HCT116 (cell line): ENCODE measurements around the gene NDUFB10. TPM values are rescaled to one million over a fixed set of nuclear protein-coding genes. Genes with fewer than 3 reads are reported as not detected.

Experiments
- ATAC-seq: fragments of 200-7000 bp; cut with Tn5 transposase; 2 replicates; pipeline ENCODE4 v1.9.1; 2020; ENCODE audit warnings: mild to moderate bottlenecking, moderate library complexity
- BruUV-seq: library from RNA; stranded (reverse); fragments of 400-500 nt; replicated peaks from 2 replicates; lab custom pipeline; 2021; lab: Mats Ljungman, UMichigan
- CTCF ChIA-PET: fragments of 300-600 bp; sonication (Branson Sonifier 250); formaldehyde crosslinking; loops from one replicate; lab custom pipeline; 2021; ENCODE audit warnings: antibody characterized with exemption; lab: Charles Lee
- POLR2A ChIA-PET: fragments of 300-600, 350-600 bp; sonication (Branson Sonifier 250); formaldehyde crosslinking; loops from one replicate; lab custom pipeline; 2021; ENCODE audit warnings: antibody characterized with exemption; lab: Charles Lee
- RAD21 ChIA-PET, 2 experiments: fragments of 300-600 bp; sonication (Branson Sonifier 250); formaldehyde crosslinking; loops; one replicate each; lab custom pipeline; 2023; ENCODE audit warnings: low total read pairs in 2 of 2; ENCODE audit not compliant: uncharacterized antibody in 2 of 2, unreplicated experiment in 2 of 2, low non-redundant PET in 1 of 2; lab: Charles Lee
- DNase-seq: peaks from one replicate; pipeline ENCODE4 v3.0.0-alpha.2; 2010; ENCODE audit warnings: low read depth, low spot score
- H2AFZ ChIP-seq: fragments of 200-600 bp; shearing (Covaris generic), sonication (generic); 2 replicates; pipeline ENCODE4 v1.6.1; 2017; ENCODE audit warnings: low read depth, mixed run types, mixed read lengths, antibody characterized with exemption, low read length; ENCODE audit not compliant: poor library complexity, severe bottlenecking
- H3K27ac ChIP-seq: 2 replicates; pipeline ENCODE4 v1.5.1; 2012; ENCODE audit warnings: low read depth, low read length
- H3K27me3 ChIP-seq: fragments of 200-600 bp; sonication (generic); 2 replicates; pipeline ENCODE4 v1.6.1; 2016; ENCODE audit warnings: mixed run types, low read length, mixed read lengths; ENCODE audit not compliant: insufficient read depth
- H3K36me3 ChIP-seq, 2 experiments: fragments of 200-500 bp in 1 of 2; fragments of 200-600 bp in 1 of 2; sonication (Bioruptor generic) in 1 of 2; sonication (generic) in 1 of 2; 2 replicates each; pipeline versions ENCODE4 v1.5.1 to v1.6.1; 2014 to 2016; ENCODE audit warnings: low read length in 2 of 2, inconsistent platforms in 1 of 2, mixed read lengths in 1 of 2, mixed run types in 1 of 2; ENCODE audit not compliant: insufficient read depth in 2 of 2, control insufficient read depth in 1 of 2
- H3K4me1 ChIP-seq, 2 experiments: fragments of 200-600 bp in 1 of 2; sonication (generic) in 1 of 2; 2 replicates each; pipeline versions ENCODE4 v1.5.1 to v1.6.1; 2012 to 2017; ENCODE audit warnings: low read length in 2 of 2, inconsistent platforms in 1 of 2, mild to moderate bottlenecking in 1 of 2, mixed read lengths in 1 of 2, mixed run types in 1 of 2, moderate library complexity in 1 of 2; ENCODE audit not compliant: insufficient read depth in 2 of 2, control insufficient read depth in 1 of 2
- H3K4me2 ChIP-seq: fragments of 200-600 bp; sonication (generic); 2 replicates; pipeline ENCODE4 v1.6.1; 2017; ENCODE audit warnings: mixed run types, low read length, mixed read lengths
- H3K4me3 ChIP-seq, 2 experiments: fragments of 200-600 bp in 1 of 2; sonication (generic) in 1 of 2; replicated peaks in 1 of 2; 2 replicates each; pipeline ENCODE4 v1.5.1; 2011 to 2016; ENCODE audit warnings: low read length in 2 of 2, control low read depth in 1 of 2, low read depth in 1 of 2, mild to moderate bottlenecking in 1 of 2, mixed read lengths in 1 of 2, mixed run types in 1 of 2
- H3K79me2 ChIP-seq: fragments of 200-600 bp; sonication (generic); 2 replicates; pipeline ENCODE4 v1.6.1; 2017; ENCODE audit warnings: mild to moderate bottlenecking, mixed run types, low read length, moderate library complexity, mixed read lengths; ENCODE audit not compliant: insufficient read depth
- H3K9ac ChIP-seq: fragments of 200-600 bp; sonication (generic); 2 replicates; pipeline ENCODE4 v1.6.1; 2016; ENCODE audit warnings: low read length, mixed read lengths
- H3K9me2 ChIP-seq: fragments of 200-600 bp; sonication (generic), shearing (Covaris generic); 2 replicates; pipeline ENCODE4 v1.6.1; 2017; ENCODE audit warnings: mixed run types, mild to moderate bottlenecking, moderate library complexity; ENCODE audit not compliant: insufficient read depth
- H3K9me3 ChIP-seq, 2 experiments: fragments of 200-500 bp in 1 of 2; fragments of 200-600 bp in 1 of 2; sonication (Bioruptor generic) in 1 of 2; sonication (generic) in 1 of 2; 2 replicates each; pipeline ENCODE4 v1.6.1; 2014 to 2017; ENCODE audit warnings: low read length in 2 of 2, mixed read lengths in 2 of 2, inconsistent platforms in 1 of 2, low read depth in 1 of 2, mild to moderate bottlenecking in 1 of 2, mixed run types in 1 of 2, moderate library complexity in 1 of 2; ENCODE audit not compliant: control insufficient read depth in 1 of 2, insufficient read depth in 1 of 2
- H4K20me1 ChIP-seq: fragments of 200-600 bp; sonication (generic), shearing (Covaris generic); 2 replicates; pipeline ENCODE4 v1.6.1; 2017; ENCODE audit warnings: mixed run types, mild to moderate bottlenecking, moderate library complexity; ENCODE audit not compliant: insufficient read depth
- ATF3 ChIP-seq: IDR thresholded peaks from 2 replicates; pipeline ENCODE4 v1.6.1; 2012
- CBX3 ChIP-seq: IDR thresholded peaks from 2 replicates; pipeline ENCODE4 v1.6.1; 2012; ENCODE audit warnings: low read depth
- CEBPB ChIP-seq: IDR thresholded peaks from 2 replicates; pipeline ENCODE4 v1.6.1; 2012; ENCODE audit warnings: low read depth
- CTCF ChIP-seq, 3 experiments: fragments of 200-600 bp in 1 of 3; sonication (generic) in 1 of 3; IDR thresholded peaks in 2 of 3; conservative IDR thresholded peaks in 1 of 3; 2 replicates each; pipeline ENCODE4 v1.5.1; 2012 to 2017; ENCODE audit warnings: low read depth in 2 of 3, low read length in 2 of 3, antibody characterized with exemption in 1 of 3, borderline replicate concordance in 1 of 3, control low read depth in 1 of 3, mild to moderate bottlenecking in 1 of 3, mixed read lengths in 1 of 3, mixed run types in 1 of 3, moderate library complexity in 1 of 3; ENCODE audit not compliant: insufficient read depth in 1 of 3
- EZH2 ChIP-seq: fragments of 200-600 bp; sonication (generic); IDR thresholded peaks from 2 replicates; pipeline ENCODE4 v1.6.1; 2017; ENCODE audit warnings: antibody characterized with exemption, mixed run types
- POLR2AphosphoS5 ChIP-seq: IDR thresholded peaks from 2 replicates; pipeline ENCODE4 v1.6.1; 2011; ENCODE audit warnings: mild to moderate bottlenecking, low read depth, low read length, moderate library complexity
- RAD21 ChIP-seq: IDR thresholded peaks from 2 replicates; pipeline ENCODE4 v1.6.1; 2012; ENCODE audit warnings: low read depth, mild to moderate bottlenecking
- REST ChIP-seq: IDR thresholded peaks from 2 replicates; pipeline ENCODE4 v1.6.1; 2012; ENCODE audit warnings: low read depth
- SIN3A ChIP-seq: IDR thresholded peaks from 2 replicates; pipeline ENCODE4 v1.6.1; 2012; ENCODE audit warnings: low read depth
- YY1 ChIP-seq: IDR thresholded peaks from 2 replicates; pipeline ENCODE4 v1.6.1; 2011; ENCODE audit warnings: low read length, low read depth, moderate library complexity, mild to moderate bottlenecking; ENCODE audit not compliant: insufficient replicate concordance; ENCODE audit errors: extremely low read depth
- intact Hi-C: fragments of 100-400 bp; cut with micrococcal nuclease; formaldehyde crosslinking; loops from 2 replicates; pipeline ENCODE4 v1.10.0; 2022
- total RNA-seq: library from RNA; stranded (reverse); gene quantifications from one replicate; pipeline ENCODE4 v1.2.1, GENCODE V29; 2021; ENCODE audit not compliant: unreplicated experiment

NDUFB10 gene
- total RNA-seq, 1 experiment from 2014 or later, result 273 TPM

- POLR2A ChIA-PET, result interaction anchor here (3.3 to 12.5 kb wide), 2 partner anchors 11 to 17 kb away, joined by 14 to 104 read pairs; partner anchors contain the start of genes NDUFB10, RNF151 and RPS2
- Histone ChIP-seq H2AFZ (no peak overlapping the region), H3K9ac (no peak overlapping the region), H3K4me3 (no peak overlapping the region), H3K79me2 (peaks cover 28% of the 10 kb centered on the region), H3K9me2 (no peaks in the 10 kb centered on the region), H3K4me2 (no peak overlapping the region), H3K4me1 (peaks cover 37 to 59% of the 10 kb centered on the region in 2 experiments), H3K27me3 (no peaks in the 10 kb centered on the region), H4K20me1 (no peaks in the 10 kb centered on the region), H3K27ac (peak overlapping the region; percentile 88; the same call in 1 of the 2 replicates), H3K9me3 (no peaks in the 10 kb centered on the region), H3K36me3 (peaks cover 0 to 41% of the 10 kb centered on the region in 2 experiments; a peak in 2 of 4 replicates)
- intact Hi-C loops, result no loop called here
- DNase-seq, result no peak
- TF ChIP-seq EZH2, result no peak
- peak; percentile 29; the same call in 1 of the 2 replicates for TF ChIP-seq POLR2AphosphoS5
- no TSS peak for BruUV-seq
- CTCF ChIA-PET, result interaction anchor here (1.4 kb wide), 1 partner anchor 27 kb away, joined by 5 read pairs; no protein-coding TSS in a partner anchor
- RAD21 ChIA-PET, result interaction anchor here in 1 of 2 experiments (0.6 kb wide), 1 partner anchor 13 kb away, joined by 6 read pairs; the partner anchor contains the start of gene RPS2
- ATAC-seq, result no peak
These were observed 17.9 kb downstream of the NDUFB10 start for GRCh38 chr16:1976951-1977874.

- ChIA-PET POLR2A (interaction anchor here (3.3 to 12.5 kb wide), 2 partner anchors 12 to 17 kb away, joined by 14 to 104 read pairs; partner anchors contain the start of genes NDUFB10, RNF151 and RPS2), RAD21 (interaction anchor here in 1 of 2 experiments (0.6 kb wide), 1 partner anchor 13 kb away, joined by 6 read pairs; the partner anchor contains the start of gene RPS2), CTCF (interaction anchor here (1.4 kb wide), 1 partner anchor 26 kb away, joined by 5 read pairs; no protein-coding TSS in a partner anchor)
- no peaks in the 10 kb centered on the region for H3K27me3 ChIP-seq
- no peak for ATAC-seq
- no peak overlapping the region for H3K4me3 ChIP-seq
- no peaks in the 10 kb centered on the region for H4K20me1 ChIP-seq
- H2AFZ ChIP-seq, result no peak overlapping the region
- peaks cover 22% of the 10 kb centered on the region for H3K79me2 ChIP-seq
- BruUV-seq, result no TSS peak
- H3K9me3 ChIP-seq, result no peaks in the 10 kb centered on the region
- no peak for DNase-seq
- H3K27ac ChIP-seq, result peak overlapping the region; percentile 88; the same call in 1 of the 2 replicates
- no peaks in the 10 kb centered on the region for H3K9me2 ChIP-seq
- peak overlapping the region; percentile 84 for H3K9ac ChIP-seq
- peak overlapping the region; percentile 97 for H3K4me2 ChIP-seq
- intact Hi-C loops, result no loop called here
- H3K36me3 ChIP-seq, result peaks cover 0 to 41% of the 10 kb centered on the region in 2 experiments; a peak in 2 of 4 replicates
- peaks cover 42 to 64% of the 10 kb centered on the region in 2 experiments for H3K4me1 ChIP-seq
- TF ChIP-seq POLR2AphosphoS5 (no peak), EZH2 (no peak), REST (no peak), ATF3 (no peak), SIN3A (no peak), YY1 (no peak), CBX3 (no peak), CTCF (IDR thresholded peaks at IDR 0.05 in 2 of 3, conservative IDR thresholded peaks at IDR 0.05 in 1 of 3; ENCODE audit: borderline replicate concordance in 1 of 3, insufficient read depth in 1 of 3, low read depth in 2 of 3, low read length in 2 of 3) (no peak), RAD21 (no peak), CEBPB (no peak)
These were observed 18.5 kb downstream of the NDUFB10 start for GRCh38 chr16:1977875-1978268.
